ENCODE data around the gene PEAR1. TPM values are rescaled to one million over a fixed set of nuclear protein-coding genes. Genes with fewer than 3 reads are reported as not detected.

PEAR1 gene
- polyA plus RNA-seq, 1 of the 3 experiments (the other 2 are of a cell fraction): 1.2 TPM

- TF ChIP-seq TCF12 (IDR thresholded peaks at IDR 0.05): no peak
- no peak for TF ChIP-seq SMC3 (IDR thresholded peaks at IDR 0.05; ENCODE audit: low read depth, low read length)
- no peak for TF ChIP-seq USF2 (IDR thresholded peaks at IDR 0.05; ENCODE audit: borderline replicate concordance, low read depth, low read length)
- H2AFZ ChIP-seq (ENCODE audit: low read depth): no peak overlapping the region
- no peak for DNase-seq
- no peak overlapping the region for H3K27ac ChIP-seq (ENCODE audit: low read depth in 2 of 2, low read length in 1 of 2)
- no peak overlapping the region for H3K4me2 ChIP-seq
- CTCF ChIA-PET: interaction anchor here (1.2 to 2.0 kb wide), 2 partner anchors 14 to 314 kb away, joined by 4 to 8 read pairs; no protein-coding TSS in a partner anchor
- no peaks in the 10 kb centered on the region for H3K9me2 ChIP-seq
- H3K9me3 ChIP-seq: no peaks in the 10 kb centered on the region
- no peaks in the 10 kb centered on the region for H3K79me2 ChIP-seq (ENCODE audit: insufficient read depth)
- no peaks in the 10 kb centered on the region for H4K20me1 ChIP-seq (ENCODE audit: insufficient read depth)
- no peak overlapping the region for H3K4me3 ChIP-seq (ENCODE audit: low read depth in 2 of 2, low read length in 1 of 2)
- H3K36me3 ChIP-seq (replicated peaks in 1 of 2; ENCODE audit: control insufficient read depth in 1 of 2, insufficient read depth in 2 of 2, low read length in 1 of 2): peaks cover 24 to 84% of the 10 kb centered on the region in 2 experiments
- no peaks in the 10 kb centered on the region for H3K27me3 ChIP-seq (ENCODE audit: insufficient read depth)
- H3K9ac ChIP-seq: no peak overlapping the region
- H3F3A ChIP-seq (replicated peaks; ENCODE audit: insufficient read depth): no peaks in the 10 kb centered on the region
- H3K4me1 ChIP-seq (ENCODE audit: control insufficient read depth in 1 of 2, insufficient read depth in 2 of 2, low read depth in 1 of 2, low read length in 1 of 2): no peaks in the 10 kb centered on the region
- POLR2A ChIA-PET: no interaction called here
- 89% methylated on average over 3 of the region's 3 CpGs for WGBS (ENCODE audit: low lambda C conversion rate)
Measured at GRCh38 chr1:156942176-156942575, 48.7 kb downstream of the PEAR1 start.

DNA sequence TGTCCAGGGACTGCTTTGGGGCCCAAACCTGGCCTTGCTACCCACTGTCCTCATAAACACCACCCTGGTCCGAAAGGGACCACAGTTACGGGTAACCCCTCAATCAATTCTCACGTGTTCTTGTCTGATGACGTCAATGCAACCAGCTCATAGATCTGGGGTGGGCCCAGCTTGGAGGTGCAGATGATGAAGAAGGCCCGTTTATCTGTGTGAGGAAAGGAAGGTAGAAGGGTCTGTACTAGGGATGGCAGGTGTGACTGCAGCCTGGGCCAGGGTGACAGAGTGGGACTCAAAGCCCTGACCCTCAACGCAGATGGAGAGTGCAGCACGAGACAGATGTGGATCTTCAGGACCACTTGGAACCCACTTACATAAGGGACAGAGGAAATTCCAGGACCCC is 49.1 kb downstream of the PEAR1 start:
- Histone ChIP-seq H3K27ac (ENCODE audit: low read depth in 2 of 2, low read length in 1 of 2) (no peak overlapping the region), H3K4me2 (no peak overlapping the region), H2AFZ (ENCODE audit: low read depth) (no peak overlapping the region), H3K4me1 (ENCODE audit: control insufficient read depth in 1 of 2, insufficient read depth in 2 of 2, low read depth in 1 of 2, low read length in 1 of 2) (no peaks in the 10 kb centered on the region), H3F3A (replicated peaks; ENCODE audit: insufficient read depth) (no peaks in the 10 kb centered on the region), H3K9me2 (no peaks in the 10 kb centered on the region), H3K4me3 (ENCODE audit: low read depth in 2 of 2, low read length in 1 of 2) (no peak overlapping the region), H3K79me2 (ENCODE audit: insufficient read depth) (no peaks in the 10 kb centered on the region), H3K27me3 (ENCODE audit: insufficient read depth) (no peaks in the 10 kb centered on the region), H3K9ac (no peak overlapping the region), H3K36me3 (replicated peaks in 1 of 2; ENCODE audit: control insufficient read depth in 1 of 2, insufficient read depth in 2 of 2, low read length in 1 of 2) (peaks cover 24 to 83% of the 10 kb centered on the region in 2 experiments), H3K9me3 (no peaks in the 10 kb centered on the region), H4K20me1 (ENCODE audit: insufficient read depth) (no peaks in the 10 kb centered on the region)
- CTCF ChIA-PET: interaction anchor here (1.2 to 2.0 kb wide), 2 partner anchors 15 to 315 kb away, joined by 4 to 8 read pairs; no protein-coding TSS in a partner anchor
- POLR2A ChIA-PET: no interaction called here
- TF ChIP-seq JUND (IDR thresholded peaks at IDR 0.05) (no peak), NRF1 (IDR thresholded peaks at IDR 0.05; ENCODE audit: low read depth, low read length) (no peak), RXRA (IDR thresholded peaks at IDR 0.05; ENCODE audit: borderline replicate concordance, low read depth) (no peak), RCOR1 (IDR thresholded peaks at IDR 0.05; ENCODE audit: low read length) (no peak), FOXM1 (IDR thresholded peaks at IDR 0.05; ENCODE audit: low read depth) (no peak), GABPA (IDR thresholded peaks at IDR 0.05; ENCODE audit: low read depth) (no peak), USF2 (IDR thresholded peaks at IDR 0.05; ENCODE audit: borderline replicate concordance, low read depth, low read length) (no peak), RFX5 (IDR thresholded peaks at IDR 0.05; ENCODE audit: low read length) (no peak), POLR2AphosphoS5 (IDR thresholded peaks at IDR 0.05; ENCODE audit: low read depth, low read length) (no peak), USF1 (IDR thresholded peaks at IDR 0.05; ENCODE audit: borderline replicate concordance, low read depth) (no peak)
- TF ChIP-seq, protein P1, sequence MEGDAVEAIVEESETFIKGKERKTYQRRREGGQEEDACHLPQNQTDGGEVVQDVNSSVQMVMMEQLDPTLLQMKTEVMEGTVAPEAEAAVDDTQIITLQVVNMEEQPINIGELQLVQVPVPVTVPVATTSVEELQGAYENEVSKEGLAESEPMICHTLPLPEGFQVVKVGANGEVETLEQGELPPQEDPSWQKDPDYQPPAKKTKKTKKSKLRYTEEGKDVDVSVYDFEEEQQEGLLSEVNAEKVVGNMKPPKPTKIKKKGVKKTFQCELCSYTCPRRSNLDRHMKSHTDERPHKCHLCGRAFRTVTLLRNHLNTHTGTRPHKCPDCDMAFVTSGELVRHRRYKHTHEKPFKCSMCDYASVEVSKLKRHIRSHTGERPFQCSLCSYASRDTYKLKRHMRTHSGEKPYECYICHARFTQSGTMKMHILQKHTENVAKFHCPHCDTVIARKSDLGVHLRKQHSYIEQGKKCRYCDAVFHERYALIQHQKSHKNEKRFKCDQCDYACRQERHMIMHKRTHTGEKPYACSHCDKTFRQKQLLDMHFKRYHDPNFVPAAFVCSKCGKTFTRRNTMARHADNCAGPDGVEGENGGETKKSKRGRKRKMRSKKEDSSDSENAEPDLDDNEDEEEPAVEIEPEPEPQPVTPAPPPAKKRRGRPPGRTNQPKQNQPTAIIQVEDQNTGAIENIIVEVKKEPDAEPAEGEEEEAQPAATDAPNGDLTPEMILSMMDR (IDR thresholded peaks at IDR 0.05): no peak
- 96% methylated on average over 7 of the region's 7 CpGs for WGBS (ENCODE audit: low lambda C conversion rate)
- no peak for DNase-seq
